Stimulated activated CD8-positive, alpha-beta memory T cell treated with anti-CD3 and anti-CD28 coated beads, Interleukin-12 subunit alpha, Interleukin-12 subunit beta, amount 100 ng/mL, for 24 hours (primary cell): ENCODE measurements around the gene ARHGAP24.
"Not testable (repeated sequence)": the region's sequence is repeated elsewhere in the genome, so short reads cannot be mapped to it uniquely, and the experiment has no call there.

Experiments
- DNase-seq: peaks from one replicate; pipeline ENCODE4 v3.0.0-alpha.2; 2020; ENCODE audit errors: extremely low read depth

Gene ARHGAP24

GRCh38 chr4:85861064-85861765, 386.3 kb downstream of the ARHGAP24 start:
- no peak for DNase-seq

- no peak for DNase-seq
Observed at GRCh38 chr4:85862896-85863295, 387.9 kb downstream of the ARHGAP24 start.

GRCh38 chr4:85864259-85865205, 389.6 kb downstream of the ARHGAP24 start:
- no peak for DNase-seq

GRCh38 chr4:85865256-85865655, 390.3 kb downstream of the ARHGAP24 start:
- no peak for DNase-seq

- DNase-seq = no peak
Observed at GRCh38 chr4:85866508-85866907, 391.6 kb downstream of the ARHGAP24 start.

GRCh38 chr4:85867271-85867670, 392.3 kb downstream of the ARHGAP24 start:
- DNase-seq = no peak

- no peak for DNase-seq
Observed at GRCh38 chr4:85869181-85869580, 394.2 kb downstream of the ARHGAP24 start.

- no peak for DNase-seq
Observed at GRCh38 chr4:85870298-85871083, 395.5 kb downstream of the ARHGAP24 start.

- no peak for DNase-seq
Observed at GRCh38 chr4:85873566-85873965, 398.6 kb downstream of the ARHGAP24 start.

- no peak for DNase-seq
Observed at GRCh38 chr4:85879518-85879917, 404.6 kb downstream of the ARHGAP24 start.

- DNase-seq = no peak
Observed at GRCh38 chr4:85883180-85883579, 408.2 kb downstream of the ARHGAP24 start.

- no peak for DNase-seq
Observed at GRCh38 chr4:85884251-85884650, 409.3 kb downstream of the ARHGAP24 start.

GRCh38 chr4:85886665-85887064, 411.7 kb downstream of the ARHGAP24 start:
- DNase-seq = no peak

- no peak for DNase-seq
Observed at GRCh38 chr4:85889314-85889713, 414.4 kb downstream of the ARHGAP24 start.

GRCh38 chr4:85895755-85896154, 420.8 kb downstream of the ARHGAP24 start:
- DNase-seq = no peak

- DNase-seq = no peak
Observed at GRCh38 chr4:85898231-85898630, 423.3 kb downstream of the ARHGAP24 start.

GRCh38 chr4:85901500-85901899, 426.6 kb downstream of the ARHGAP24 start:
- DNase-seq = no peak

GRCh38 chr4:85902647-85903046, 427.7 kb downstream of the ARHGAP24 start:
- not testable (repeated sequence) for DNase-seq

- no peak for DNase-seq
Observed at GRCh38 chr4:85905761-85906160, 430.8 kb downstream of the ARHGAP24 start.

GRCh38 chr4:85907001-85907400, 432.1 kb downstream of the ARHGAP24 start:
- no peak for DNase-seq

- no peak for DNase-seq
Observed at GRCh38 chr4:85909851-85910250, 434.9 kb downstream of the ARHGAP24 start.

GRCh38 chr4:85910985-85911384, 436.0 kb downstream of the ARHGAP24 start:
- no peak for DNase-seq
